Activated naive CD8-positive, alpha-beta T cell treated with anti-CD3 and anti-CD28 coated beads for 36 hours (primary cell): ENCODE measurements around the gene KDM2A. TPM values are rescaled to one million over a fixed set of nuclear protein-coding genes. Genes with fewer than 3 reads are reported as not detected.

Experiments used
- DNase-seq: peaks from one replicate; pipeline ENCODE4 v3.0.0; 2021
- H3K27ac Mint-ChIP-seq: one replicate; pipeline ENCODE4 v1.8.0; 2022; ENCODE audit warnings: mild to moderate bottlenecking, moderate library complexity, mixed read lengths
- H3K27me3 Mint-ChIP-seq: one replicate; pipeline ENCODE4 v1.8.0; 2022; ENCODE audit warnings: mild to moderate bottlenecking, mixed read lengths
- H3K36me3 Mint-ChIP-seq: one replicate; pipeline ENCODE4 v1.8.0; 2021; ENCODE audit warnings: mild to moderate bottlenecking, mixed read lengths
- H3K4me1 Mint-ChIP-seq: one replicate; pipeline ENCODE4 v1.8.0; 2021; ENCODE audit warnings: mixed read lengths
- H3K4me3 Mint-ChIP-seq: one replicate; pipeline ENCODE4 v1.8.0; 2022; ENCODE audit warnings: mild to moderate bottlenecking, moderate library complexity, mixed read lengths
- H3K9me3 Mint-ChIP-seq: one replicate; pipeline ENCODE4 v1.8.0; 2022; ENCODE audit warnings: mixed read lengths
- total RNA-seq, 2 experiments: library from RNA; stranded (reverse); gene quantifications; one replicate each; pipeline ENCODE4 v1.2.3, GENCODE V29; 2021

Gene KDM2A
- total RNA-seq, 2 experiments from 2014 or later, result 77.4 to 80.9 TPM

DNA sequence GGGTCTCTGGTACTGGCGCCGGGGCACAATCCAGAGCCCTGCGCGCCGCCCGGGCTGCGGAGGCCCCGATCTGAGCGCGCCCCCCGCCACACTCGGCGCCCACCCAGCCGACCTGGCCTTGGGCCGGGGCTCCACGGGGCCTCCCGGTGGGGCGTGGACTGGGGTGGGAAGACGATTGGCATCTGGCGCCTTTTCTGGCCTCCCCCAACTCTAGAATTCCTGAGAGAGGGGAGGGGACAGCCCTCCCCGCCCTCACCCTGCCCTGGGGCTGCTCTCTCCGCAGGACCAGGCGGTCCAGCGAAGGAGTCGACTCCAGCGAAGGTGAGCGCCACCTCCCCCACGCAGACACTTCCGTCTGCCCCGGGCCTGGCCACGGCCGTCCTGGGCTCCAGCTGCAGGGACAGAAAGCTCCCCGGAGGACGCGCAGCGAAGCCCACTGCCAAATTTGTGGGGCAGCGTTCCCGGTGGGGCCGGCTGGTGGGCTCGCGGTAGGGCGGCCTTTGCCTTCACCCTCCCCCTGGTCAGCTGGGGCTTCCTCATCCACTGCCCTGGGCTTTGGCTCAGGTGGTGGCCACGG, 184.9 kb downstream of the KDM2A start:
- Mint-ChIP-seq H3K9me3 (no peaks in the 10 kb centered on the region), H3K4me1 (peaks cover 4% of the 10 kb centered on the region), H3K27ac (no peak overlapping the region), H3K36me3 (peaks cover 2% of the 10 kb centered on the region), H3K27me3 (no peaks in the 10 kb centered on the region), H3K4me3 (peak overlapping the region; percentile 57)
- DNase-seq, result no peak

DNA sequence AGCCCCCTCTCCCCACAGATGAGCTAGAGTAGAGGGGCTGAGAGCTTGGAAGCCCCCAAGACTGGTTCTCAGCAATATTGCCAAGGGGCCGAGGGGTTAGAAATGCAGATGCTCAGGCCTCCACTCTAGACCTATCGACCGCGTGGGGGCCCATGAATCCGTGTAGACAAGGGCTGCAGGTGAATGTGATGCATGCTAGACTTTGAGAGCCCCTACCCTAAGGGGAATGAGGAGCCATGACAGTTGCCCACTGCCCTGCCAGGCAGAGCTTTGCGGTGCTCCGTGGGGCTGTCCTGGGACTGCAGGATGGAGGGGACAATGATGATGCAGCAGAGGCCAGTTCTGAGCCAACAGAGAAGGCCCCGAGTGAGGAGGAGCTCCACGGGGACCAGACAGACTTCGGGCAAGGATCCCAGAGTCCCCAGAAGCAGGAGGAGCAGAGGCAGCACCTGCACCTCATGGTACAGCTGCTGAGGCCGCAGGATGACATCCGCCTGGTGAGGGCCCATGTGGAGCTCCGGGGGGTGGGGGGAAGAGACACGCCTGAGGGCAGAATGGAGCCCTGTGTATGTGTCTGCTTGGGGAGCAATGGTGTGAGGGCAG, 185.5 kb downstream of the KDM2A start:
- Mint-ChIP-seq H3K9me3 (no peaks in the 10 kb centered on the region), H3K27me3 (no peaks in the 10 kb centered on the region), H3K4me3 (no peak overlapping the region), H3K4me1 (peaks cover 4% of the 10 kb centered on the region), H3K36me3 (no peaks in the 10 kb centered on the region), H3K27ac (no peak overlapping the region)
- no peak for DNase-seq

DNA sequence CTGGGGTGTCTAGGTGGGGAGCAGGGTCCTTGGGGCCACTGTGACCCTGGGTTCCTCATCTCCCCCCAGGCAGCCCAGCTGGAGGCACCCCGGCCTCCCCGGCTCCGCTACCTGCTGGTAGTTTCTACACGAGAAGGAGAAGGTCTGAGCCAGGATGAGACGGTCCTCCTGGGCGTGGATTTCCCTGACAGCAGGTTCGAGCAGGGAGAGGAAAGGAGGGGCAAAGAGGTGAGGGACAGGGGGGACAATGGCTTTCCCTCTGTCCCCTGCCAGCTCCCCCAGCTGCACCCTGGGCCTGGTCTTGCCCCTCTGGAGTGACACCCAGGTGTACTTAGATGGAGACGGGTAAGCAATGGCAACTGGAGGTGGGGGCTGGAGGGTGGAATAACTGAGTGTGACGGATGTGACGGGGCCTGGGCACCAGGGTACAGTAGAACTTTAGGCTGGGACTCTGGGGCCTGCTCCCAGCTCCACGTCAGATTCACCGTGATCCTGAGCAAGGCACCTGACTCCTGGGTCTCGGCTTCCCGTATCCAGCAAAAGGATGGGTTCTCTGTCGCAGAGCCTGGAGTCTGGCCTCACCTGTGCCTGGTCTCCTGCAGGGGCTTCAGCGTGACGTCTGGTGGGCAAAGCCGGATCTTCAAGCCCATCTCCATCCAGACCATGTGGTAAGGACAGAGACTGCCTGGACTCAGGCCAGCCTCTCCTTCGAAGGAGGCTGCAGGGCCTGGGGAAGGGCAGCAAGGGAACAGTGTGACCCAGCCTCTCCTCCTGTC, 187.9 kb downstream of the KDM2A start:
- peaks cover 4% of the 10 kb centered on the region for H3K4me1 Mint-ChIP-seq
- H3K9me3 Mint-ChIP-seq, result no peaks in the 10 kb centered on the region
- H3K36me3 Mint-ChIP-seq, result no peaks in the 10 kb centered on the region
- no peak overlapping the region for H3K27ac Mint-ChIP-seq
- H3K27me3 Mint-ChIP-seq, result no peaks in the 10 kb centered on the region
- H3K4me3 Mint-ChIP-seq, result no peak overlapping the region
- no peak for DNase-seq

DNA sequence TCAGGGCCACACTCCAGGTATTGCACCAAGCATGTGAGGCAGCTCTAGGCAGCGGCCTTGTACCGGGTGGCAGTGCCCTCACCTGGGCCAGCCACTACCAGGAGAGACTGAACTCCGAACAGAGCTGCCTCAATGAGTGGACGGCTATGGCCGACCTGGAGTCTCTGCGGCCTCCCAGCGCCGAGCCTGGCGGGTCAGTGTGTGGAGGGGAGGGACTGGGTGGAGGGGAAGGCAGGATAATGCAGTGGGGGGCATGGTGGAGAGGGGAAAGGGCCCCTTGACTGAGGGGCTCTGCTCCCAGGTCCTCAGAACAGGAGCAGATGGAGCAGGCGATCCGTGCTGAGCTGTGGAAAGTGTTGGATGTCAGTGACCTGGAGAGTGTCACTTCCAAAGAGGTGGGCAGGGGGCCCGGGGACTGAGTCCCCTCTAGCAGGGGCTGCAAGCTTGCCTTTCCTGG, 188.5 kb downstream of the KDM2A start:
- Mint-ChIP-seq H3K9me3 (no peaks in the 10 kb centered on the region), H3K27me3 (no peaks in the 10 kb centered on the region), H3K27ac (no peak overlapping the region), H3K36me3 (no peaks in the 10 kb centered on the region), H3K4me3 (no peak overlapping the region), H3K4me1 (peaks cover 6% of the 10 kb centered on the region)
- no peak for DNase-seq

Other genes starting within 250 kb of the KDM2A start
- 1 to 10 TPM; 8.1 TPM for gene PC, start 160.9 kb upstream of the KDM2A start, total RNA-seq
- not detected for gene C11orf86, start 144.0 kb upstream of the KDM2A start, total RNA-seq
- gene SYT12, start 96.1 kb upstream of the KDM2A start, total RNA-seq, result not detected
- gene RHOD, start 62.4 kb upstream of the KDM2A start, total RNA-seq, result under 1 TPM; 0.50 to 0.78 TPM
- gene GRK2, start 147.2 kb downstream of the KDM2A start, total RNA-seq, result 100 to 1,000 TPM; 211 to 219 TPM
- gene ANKRD13D, start 170.0 kb downstream of the KDM2A start, total RNA-seq, result 10 to 100 TPM; 52.0 to 55.7 TPM
- gene SSH3, start 184.3 kb downstream of the KDM2A start, total RNA-seq, result 1 to 10 TPM; 4.6 to 4.7 TPM
- 10 to 100 TPM; 28.5 to 28.6 TPM for gene POLD4, start 234.3 kb downstream of the KDM2A start, total RNA-seq